Cerebellar nuclear complex (tissue), 1 donor: Measurements from ENCODE around the gene ZNF750.
A peak's percentile ranks its signal among the peaks of the same experiment; 100 is the strongest.

ENCODE experiments used
- DNase-seq, 2 experiments: peaks; one replicate each; lab custom pipeline; 2025; lab: John Stamatoyannopoulos, UW

ZNF750 gene

GRCh38 chr17:82835122-82835521 lies 4.7 kb downstream of the ZNF750 start:
- no peak for DNase-seq

- no peak for DNase-seq
These were observed 6.8 kb downstream of the ZNF750 start for GRCh38 chr17:82832881-82833475.

GRCh38 chr17:82832411-82832810 lies 7.4 kb downstream of the ZNF750 start:
- DNase-seq = no peak

GRCh38 chr17:82831818-82832200 lies 8.0 kb downstream of the ZNF750 start:
- peak in 1 of 2 experiments; percentile 41 for DNase-seq

- no peak for DNase-seq
These were observed 8.6 kb downstream of the ZNF750 start for GRCh38 chr17:82831041-82831817.

GRCh38 chr17:82830249-82830661 lies 9.6 kb downstream of the ZNF750 start:
- DNase-seq = no peak

- no peak for DNase-seq
These were observed 10.8 kb downstream of the ZNF750 start for GRCh38 chr17:82828875-82829487.

- no peak for DNase-seq
These were observed 12.9 kb downstream of the ZNF750 start for GRCh38 chr17:82826956-82827355.

GRCh38 chr17:82826211-82826610 lies 13.6 kb downstream of the ZNF750 start:
- no peak for DNase-seq

- no peak for DNase-seq
These were observed 14.2 kb downstream of the ZNF750 start for GRCh38 chr17:82825540-82826124.

GRCh38 chr17:82823004-82823403 lies 16.8 kb downstream of the ZNF750 start:
- no peak for DNase-seq

GRCh38 chr17:82822281-82822680 lies 17.5 kb downstream of the ZNF750 start:
- no peak for DNase-seq

- DNase-seq = no peak
These were observed 18.3 kb downstream of the ZNF750 start for GRCh38 chr17:82821554-82821953.

GRCh38 chr17:82820278-82821251 lies 19.3 kb downstream of the ZNF750 start:
- DNase-seq = no peak

GRCh38 chr17:82817947-82818346 lies 21.9 kb downstream of the ZNF750 start:
- DNase-seq = no peak

GRCh38 chr17:82816358-82816757 lies 23.5 kb downstream of the ZNF750 start:
- no peak for DNase-seq

- DNase-seq = no peak
These were observed 24.0 kb downstream of the ZNF750 start for GRCh38 chr17:82815790-82816305.

- no peak for DNase-seq
These were observed 24.5 kb downstream of the ZNF750 start for GRCh38 chr17:82815354-82815753.

GRCh38 chr17:82814834-82815233 lies 25.0 kb downstream of the ZNF750 start:
- DNase-seq = no peak

- no peak for DNase-seq
These were observed 26.3 kb downstream of the ZNF750 start for GRCh38 chr17:82813299-82814051.

GRCh38 chr17:82812601-82813000 lies 27.2 kb downstream of the ZNF750 start:
- DNase-seq = no peak
